ENCODE data around the gene MTPN. TPM values are rescaled to one million over a fixed set of nuclear protein-coding genes. Genes with fewer than 3 reads are reported as not detected.

The MTPN gene
- total RNA-seq, 1 donor from 2014 or later = 144 TPM

DNA sequence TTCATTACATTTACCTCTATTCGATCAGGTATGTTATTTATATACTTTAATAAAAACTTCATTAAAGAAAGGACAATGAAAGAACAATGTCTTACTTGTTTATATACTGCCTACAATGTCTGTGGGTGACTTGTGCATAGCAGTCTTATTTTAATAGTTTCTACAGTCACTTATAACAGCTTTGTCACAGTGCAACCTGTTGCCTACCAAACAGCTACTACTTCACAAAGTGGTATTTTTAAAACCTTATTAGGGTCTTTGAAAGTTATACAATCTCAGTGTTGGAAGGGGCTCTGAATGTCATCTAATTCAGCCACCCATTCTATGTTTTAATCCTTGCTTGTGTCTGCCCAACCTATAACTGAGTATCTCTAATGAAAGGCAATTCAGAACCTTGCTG, 19.0 kb downstream of the MTPN start:
- H3K9me3 ChIP-seq = no peaks in the 10 kb centered on the region
- no peak for ATAC-seq
- H3K4me3 ChIP-seq = no peak overlapping the region
- H3K4me1 ChIP-seq = peaks cover 17% of the 10 kb centered on the region
- no peaks in the 10 kb centered on the region for H3K27me3 ChIP-seq (ENCODE audit: low read depth)
- no peak for DNase-seq
- no peaks in the 10 kb centered on the region for H3K36me3 ChIP-seq
- intact Hi-C loops (cut with DNase I) = no loop called here
- H3K27ac ChIP-seq = no peak overlapping the region
- TF ChIP-seq, protein P1, sequence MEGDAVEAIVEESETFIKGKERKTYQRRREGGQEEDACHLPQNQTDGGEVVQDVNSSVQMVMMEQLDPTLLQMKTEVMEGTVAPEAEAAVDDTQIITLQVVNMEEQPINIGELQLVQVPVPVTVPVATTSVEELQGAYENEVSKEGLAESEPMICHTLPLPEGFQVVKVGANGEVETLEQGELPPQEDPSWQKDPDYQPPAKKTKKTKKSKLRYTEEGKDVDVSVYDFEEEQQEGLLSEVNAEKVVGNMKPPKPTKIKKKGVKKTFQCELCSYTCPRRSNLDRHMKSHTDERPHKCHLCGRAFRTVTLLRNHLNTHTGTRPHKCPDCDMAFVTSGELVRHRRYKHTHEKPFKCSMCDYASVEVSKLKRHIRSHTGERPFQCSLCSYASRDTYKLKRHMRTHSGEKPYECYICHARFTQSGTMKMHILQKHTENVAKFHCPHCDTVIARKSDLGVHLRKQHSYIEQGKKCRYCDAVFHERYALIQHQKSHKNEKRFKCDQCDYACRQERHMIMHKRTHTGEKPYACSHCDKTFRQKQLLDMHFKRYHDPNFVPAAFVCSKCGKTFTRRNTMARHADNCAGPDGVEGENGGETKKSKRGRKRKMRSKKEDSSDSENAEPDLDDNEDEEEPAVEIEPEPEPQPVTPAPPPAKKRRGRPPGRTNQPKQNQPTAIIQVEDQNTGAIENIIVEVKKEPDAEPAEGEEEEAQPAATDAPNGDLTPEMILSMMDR (IDR thresholded peaks at IDR 0.05) = no peak

DNA sequence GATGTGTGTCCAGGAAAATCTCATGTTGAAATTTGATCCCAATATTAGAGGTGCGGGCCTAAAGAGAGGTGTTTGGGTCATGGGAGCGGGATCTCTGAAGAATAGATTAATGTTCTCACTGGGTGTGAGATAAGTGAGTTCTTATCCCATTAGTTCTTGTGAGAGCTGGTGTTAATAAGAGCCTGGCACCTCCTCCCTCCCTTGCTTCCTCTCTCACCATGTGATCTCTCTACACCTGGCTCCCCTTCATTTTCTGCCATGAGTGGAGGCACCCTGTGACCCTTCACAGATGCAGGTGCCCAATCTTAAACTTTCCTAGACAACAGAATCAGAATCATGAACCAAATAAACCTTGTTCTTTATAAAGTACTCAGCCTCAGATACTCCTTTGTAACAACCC, 19.5 kb downstream of the MTPN start:
- no peak overlapping the region for H3K4me3 ChIP-seq
- H3K27me3 ChIP-seq (ENCODE audit: low read depth) = no peaks in the 10 kb centered on the region
- H3K36me3 ChIP-seq = no peaks in the 10 kb centered on the region
- H3K4me1 ChIP-seq = peaks cover 17% of the 10 kb centered on the region
- TF ChIP-seq, protein P1 (IDR thresholded peaks at IDR 0.05) = no peak
- no peak overlapping the region for H3K27ac ChIP-seq
- H3K9me3 ChIP-seq = no peaks in the 10 kb centered on the region
- DNase-seq (no peak), ATAC-seq (no peak)
- intact Hi-C loops (cut with DNase I) = no loop called here

DNA sequence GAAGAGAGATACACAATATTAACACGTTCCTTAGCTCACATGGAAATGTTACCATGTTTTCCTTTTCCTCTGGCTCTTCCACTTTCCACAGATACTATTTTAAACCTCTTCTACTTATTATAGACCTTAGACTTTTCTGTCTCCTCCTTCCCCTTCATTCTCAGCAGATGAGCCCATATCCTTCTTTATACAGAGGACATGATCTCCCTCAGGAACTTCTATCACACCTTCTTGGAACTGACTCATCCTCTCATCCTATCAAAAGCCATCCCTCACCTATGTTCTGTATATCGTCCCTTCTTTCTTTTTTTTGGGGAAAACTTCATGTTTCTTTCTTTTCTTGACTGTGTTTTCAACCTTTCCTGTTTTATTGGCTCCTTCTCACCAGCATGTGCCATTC, 20.8 kb downstream of the MTPN start:
- no peak for DNase-seq
- intact Hi-C loops (cut with DNase I) = no loop called here
- TF ChIP-seq, protein P1 (IDR thresholded peaks at IDR 0.05) = no peak
- no peak overlapping the region for H3K27ac ChIP-seq
- no peaks in the 10 kb centered on the region for H3K27me3 ChIP-seq (ENCODE audit: low read depth)
- peaks cover 1% of the 10 kb centered on the region for H3K36me3 ChIP-seq
- H3K4me3 ChIP-seq = no peak overlapping the region
- H3K9me3 ChIP-seq = no peaks in the 10 kb centered on the region
- H3K4me1 ChIP-seq = peaks cover 17% of the 10 kb centered on the region
- no peak for ATAC-seq

DNA sequence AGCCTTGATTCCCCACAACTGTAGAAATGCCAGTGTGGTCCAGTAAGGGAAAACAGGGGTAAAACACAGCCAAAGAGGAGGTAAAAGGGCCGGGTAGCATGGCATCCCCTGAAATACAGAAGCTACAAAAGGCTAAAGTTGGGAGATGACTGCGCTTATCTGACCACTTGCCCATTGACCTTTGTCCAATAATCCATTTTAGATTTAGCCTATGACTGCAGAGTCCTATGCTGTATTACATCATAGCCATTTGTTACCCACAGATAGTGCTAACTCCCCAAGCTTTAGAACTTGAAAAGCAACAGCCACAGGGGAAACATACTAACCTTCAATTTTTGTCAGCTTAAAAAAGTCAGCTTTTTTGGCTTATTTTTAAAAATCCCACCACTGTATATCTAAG, 26.2 kb downstream of the MTPN start:
- intact Hi-C loops (cut with DNase I) = no loop called here

DNA sequence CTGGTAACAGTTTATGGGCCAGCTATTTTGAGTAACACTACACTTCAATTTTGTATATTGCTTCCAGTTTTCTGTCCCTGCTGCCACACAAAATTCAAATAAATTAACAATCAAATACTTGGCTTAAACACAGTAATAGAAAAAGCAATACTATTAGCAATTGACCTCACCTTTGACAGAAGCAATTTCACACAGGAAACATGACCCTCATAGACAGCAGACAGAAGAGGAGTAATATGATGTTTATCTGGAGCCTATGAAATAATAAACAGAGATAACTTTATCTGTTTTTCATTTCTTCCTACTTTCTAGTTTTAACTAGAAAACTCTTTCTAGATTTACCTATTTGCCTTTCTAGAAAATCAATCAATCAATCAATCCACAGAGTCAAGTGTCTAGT, 26.7 kb downstream of the MTPN start:
- DNase-seq (no peak), ATAC-seq (no peak)
- Histone ChIP-seq H3K4me3 (no peak overlapping the region), H3K4me1 (peaks cover 5% of the 10 kb centered on the region), H3K36me3 (peaks cover 26% of the 10 kb centered on the region), H3K27me3 (ENCODE audit: low read depth) (no peaks in the 10 kb centered on the region), H3K27ac (no peak overlapping the region), H3K9me3 (no peaks in the 10 kb centered on the region)
- TF ChIP-seq, protein P1 (IDR thresholded peaks at IDR 0.05) = no peak
- intact Hi-C loops (cut with DNase I) = no loop called here

More for the DNA sequence above, 26.2 kb downstream of the MTPN start:
- Histone ChIP-seq H3K27me3 (ENCODE audit: low read depth) (no peaks in the 10 kb centered on the region), H3K4me1 (peaks cover 5% of the 10 kb centered on the region), H3K9me3 (no peaks in the 10 kb centered on the region), H3K27ac (no peak overlapping the region), H3K4me3 (no peak overlapping the region), H3K36me3 (peaks cover 26% of the 10 kb centered on the region)
- TF ChIP-seq, protein P1 (IDR thresholded peaks at IDR 0.05) = no peak
- DNase-seq (no peak), ATAC-seq (peak; percentile 45 to 61)

Data from lower lobe of right lung (tissue), 2 donors.